Caki2 (cell line): ENCODE data around the gene OR10J4. TPM values are rescaled to one million over a fixed set of nuclear protein-coding genes. Genes with fewer than 3 reads are reported as not detected.
"Not testable (repeated sequence)": the region's sequence is repeated elsewhere in the genome, so short reads cannot be mapped to it uniquely, and the experiment has no call there.

Source experiments
- DNase-seq: peaks from one replicate; pipeline ENCODE4 v3.0.0-alpha.2; 2015; ENCODE audit warnings: low read depth
- in situ Hi-C: cut with HindIII; loops from 2 replicates; pipeline ENCODE4 v1.10.0; 2016; ENCODE audit warnings: low sequenced_read_pairs, low pct_unique_long_range_greater_than_20kb, mixed read lengths
- total RNA-seq: library from RNA; depleted of rRNA; stranded (reverse); fragments of >200 nt; shearing (Covaris generic); gene quantifications from 2 replicates; pipeline ENCODE4 v1.2.3, GENCODE V29; 2014; ENCODE audit warnings: low replicate concordance; rRNA removed

Gene OR10J4
- not detected in 2 replicates for total RNA-seq

DNA sequence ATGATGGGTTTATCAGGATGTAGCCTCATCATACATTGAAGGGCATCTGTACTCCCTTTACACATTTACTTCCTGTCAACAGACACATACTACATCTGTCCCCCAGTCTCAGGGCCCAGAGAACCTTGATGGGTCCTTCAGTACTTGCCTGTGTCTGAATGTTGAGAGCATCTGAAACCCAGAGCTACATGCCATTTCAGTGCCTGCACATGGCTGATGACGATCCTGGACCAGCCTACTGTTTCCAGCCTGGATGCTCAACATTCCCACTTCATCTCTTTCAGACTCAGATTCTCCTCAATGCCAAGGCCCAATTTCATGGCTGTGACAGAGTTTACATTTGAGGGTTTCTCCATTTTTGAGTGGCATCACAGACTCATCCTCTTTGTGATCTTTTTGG is at the start of gene OR10J4:
Gene OR10J4 (plus strand): TSS at position 301 of the 400 bp plus-strand sequence.
- no peak for DNase-seq
- in situ Hi-C loops: no loop called here

- no peak for DNase-seq
- in situ Hi-C loops: no loop called here
Measured at GRCh38 chr1:159406821-159407220, 25.2 kb upstream of the OR10J4 start.

DNA sequence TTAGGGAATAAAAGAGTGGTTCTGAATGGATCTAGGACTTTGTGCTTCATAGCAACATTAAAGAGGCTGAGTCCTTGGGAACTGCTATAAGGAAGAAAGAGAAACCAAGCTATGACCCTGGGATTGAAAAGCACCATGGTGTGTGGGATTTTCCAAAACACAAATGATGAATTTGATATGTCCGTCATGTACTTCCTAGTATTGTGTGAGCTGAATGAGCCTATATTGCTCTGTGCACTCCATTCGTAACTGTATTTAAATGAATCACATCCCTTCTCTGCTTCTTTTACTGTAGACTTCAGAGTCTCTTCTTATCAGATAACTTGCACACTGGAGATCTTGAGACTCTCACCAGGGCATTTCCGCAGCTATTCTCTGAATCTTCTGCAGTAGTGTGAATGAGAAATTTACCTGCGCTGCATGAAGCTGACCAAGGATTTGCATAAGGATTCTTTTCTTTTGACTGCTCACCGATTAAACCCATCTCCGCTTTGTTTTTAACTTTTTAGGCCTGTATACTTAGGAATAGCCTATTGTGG is 23.1 kb upstream of the OR10J4 start:
- in situ Hi-C loops: no loop called here

DNA sequence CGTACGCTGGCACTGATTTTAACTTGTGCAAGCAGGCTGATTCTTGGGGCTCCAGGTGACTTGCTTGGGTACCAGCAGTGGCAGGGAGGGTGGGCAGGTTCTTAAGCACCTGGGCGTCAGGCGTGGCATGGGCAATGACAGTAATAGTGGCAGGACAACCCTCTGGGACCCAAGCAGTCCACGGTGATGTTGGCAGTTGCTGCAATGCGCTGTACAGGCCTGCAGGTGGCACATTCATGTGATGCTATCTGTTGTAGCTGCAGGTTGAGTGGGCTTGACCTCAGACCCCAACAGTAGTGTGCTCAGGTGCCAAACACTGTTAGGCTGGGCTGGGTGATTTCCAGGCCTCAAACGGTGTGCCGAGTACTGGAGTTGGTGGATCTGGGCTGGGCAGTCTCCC is 10.2 kb upstream of the OR10J4 start:
- in situ Hi-C loops: no loop called here
- DNase-seq: no peak

More for the DNA sequence above, 23.1 kb upstream of the OR10J4 start:
- DNase-seq: no peak

DNA sequence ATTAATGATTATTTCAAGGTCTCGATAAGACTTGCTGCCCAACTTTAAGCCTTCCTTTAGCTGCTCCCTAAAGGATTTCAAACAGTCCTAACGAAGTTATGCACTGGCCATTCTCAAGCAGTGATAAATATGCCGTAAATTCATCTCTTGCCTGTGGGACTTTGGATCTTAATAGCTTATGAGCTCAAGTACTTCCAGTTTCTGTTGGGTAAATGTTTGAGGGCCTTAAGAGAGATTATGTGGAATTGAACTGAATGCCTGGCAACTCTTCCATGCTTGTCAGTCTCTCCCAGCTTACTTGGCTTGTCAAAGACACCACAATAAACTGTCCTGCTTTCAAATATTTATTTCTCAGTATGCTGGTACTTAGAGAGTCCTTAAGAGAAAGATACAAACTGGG is 3.5 kb upstream of the OR10J4 start:
- in situ Hi-C loops: no loop called here
- DNase-seq: no peak

GRCh38 chr1:159429074-159429861 is 2.7 kb upstream of the OR10J4 start:
- in situ Hi-C loops: no loop called here
- DNase-seq: peak; percentile 27

GRCh38 chr1:159430985-159431384 is 1.0 kb upstream of the OR10J4 start:
- no peak for DNase-seq
- in situ Hi-C loops: no loop called here

- no peak for DNase-seq
- in situ Hi-C loops: no loop called here
Measured at GRCh38 chr1:159436469-159436868, 4.5 kb downstream of the OR10J4 start.

DNA sequence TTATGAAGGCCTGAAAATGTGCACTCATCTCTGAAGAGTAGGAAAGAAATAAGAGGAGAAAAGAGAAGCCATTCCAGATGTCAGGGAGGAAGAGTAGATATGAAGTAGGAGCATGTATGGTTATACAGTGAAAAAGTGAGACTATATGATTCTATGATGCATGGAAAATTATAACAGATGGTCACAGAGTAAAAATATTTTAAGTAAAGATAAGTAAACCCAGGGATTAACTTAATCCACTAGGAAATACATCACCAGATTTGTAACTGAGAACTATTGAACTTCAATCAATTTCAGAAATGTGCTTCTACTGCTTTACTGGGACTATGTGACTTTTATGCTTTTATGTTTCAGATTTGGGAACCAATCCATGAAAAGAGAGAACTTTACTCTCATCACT is 7.4 kb downstream of the OR10J4 start, which contains the start of gene OR10J1:
Gene OR10J1 (plus strand): TSS at position 301 of the 400 bp plus-strand sequence. CDS start 70 bp downstream, at position 371.
- in situ Hi-C loops: no loop called here
- no peak for DNase-seq

GRCh38 chr1:159441360-159441759 is 9.4 kb downstream of the OR10J4 start:
- in situ Hi-C loops: no loop called here
- no peak for DNase-seq

DNA sequence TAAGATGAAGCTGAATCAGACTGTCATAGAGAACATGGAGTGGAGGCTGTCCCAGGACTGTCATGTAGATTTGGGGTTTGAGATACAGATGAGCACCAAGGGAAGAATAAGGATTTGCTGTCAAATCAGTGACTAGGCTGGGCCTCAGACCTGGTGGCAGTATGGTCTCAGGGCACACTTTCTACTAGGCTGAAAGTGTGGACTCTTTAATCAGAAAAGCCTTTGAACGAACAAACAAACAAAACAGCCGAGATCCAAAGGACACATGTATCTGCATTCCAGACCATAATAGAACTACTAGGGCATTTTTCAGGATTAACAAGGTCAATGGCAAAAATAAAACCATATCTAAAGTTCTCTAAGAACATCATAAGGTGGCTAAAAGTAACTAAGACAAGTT is 10.4 kb downstream of the OR10J4 start:
- in situ Hi-C loops: no loop called here
- no peak for DNase-seq

DNA sequence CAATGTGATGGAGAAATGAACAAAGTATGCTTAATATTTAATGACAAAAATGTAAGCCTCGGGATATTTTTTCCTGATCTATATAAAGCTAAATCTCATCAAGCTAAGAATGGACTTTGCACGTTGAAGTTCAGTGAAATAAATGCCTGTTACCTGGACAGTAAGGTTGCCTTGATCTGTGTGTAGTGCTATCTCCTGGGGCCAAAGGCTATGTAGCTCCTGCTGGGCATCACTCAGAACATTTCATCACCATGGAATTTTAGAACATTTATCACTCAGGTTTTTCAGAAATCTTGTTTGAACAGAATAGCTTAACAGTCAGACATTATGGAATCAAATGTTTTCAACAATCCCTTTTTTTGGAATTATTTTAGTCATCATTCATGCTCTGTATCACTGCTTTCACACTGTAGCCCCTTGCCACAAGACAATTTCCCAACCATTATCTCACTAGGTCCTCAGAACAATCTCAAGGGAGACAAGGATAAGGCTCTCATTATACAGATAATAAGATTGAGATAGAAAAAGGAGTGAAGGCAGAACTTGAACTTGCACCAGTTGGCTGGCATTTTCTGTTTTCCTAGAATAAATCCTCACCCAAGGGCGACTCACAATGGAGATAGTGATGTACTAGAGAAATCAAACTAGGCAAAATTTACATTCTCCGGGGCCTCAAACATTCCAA is 11.2 kb downstream of the OR10J4 start:
- no peak for DNase-seq
- in situ Hi-C loops: no loop called here

- in situ Hi-C loops: no loop called here
- peak; percentile 51 for DNase-seq
Measured at GRCh38 chr1:159444511-159444910, 12.5 kb downstream of the OR10J4 start.

DNA sequence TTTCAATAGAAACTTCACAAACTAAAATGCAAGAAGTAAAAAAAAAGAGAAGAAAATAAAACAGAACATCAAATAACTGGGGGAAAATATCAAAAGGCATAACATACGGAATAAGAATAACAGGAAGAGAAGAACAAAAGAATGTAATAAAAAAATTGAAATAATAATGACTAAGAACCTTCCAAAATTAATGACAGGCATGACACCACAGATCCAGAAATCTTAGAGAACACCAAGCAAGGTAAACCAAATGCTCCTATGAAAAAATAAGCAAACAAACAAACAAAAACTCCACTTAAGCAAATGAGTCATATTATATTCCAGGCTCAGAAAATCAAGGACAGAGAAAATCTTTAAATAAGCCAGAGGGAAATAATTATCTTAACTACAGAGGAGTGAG is 16.2 kb downstream of the OR10J4 start:
- in situ Hi-C loops: no loop called here
- DNase-seq: no peak

DNA sequence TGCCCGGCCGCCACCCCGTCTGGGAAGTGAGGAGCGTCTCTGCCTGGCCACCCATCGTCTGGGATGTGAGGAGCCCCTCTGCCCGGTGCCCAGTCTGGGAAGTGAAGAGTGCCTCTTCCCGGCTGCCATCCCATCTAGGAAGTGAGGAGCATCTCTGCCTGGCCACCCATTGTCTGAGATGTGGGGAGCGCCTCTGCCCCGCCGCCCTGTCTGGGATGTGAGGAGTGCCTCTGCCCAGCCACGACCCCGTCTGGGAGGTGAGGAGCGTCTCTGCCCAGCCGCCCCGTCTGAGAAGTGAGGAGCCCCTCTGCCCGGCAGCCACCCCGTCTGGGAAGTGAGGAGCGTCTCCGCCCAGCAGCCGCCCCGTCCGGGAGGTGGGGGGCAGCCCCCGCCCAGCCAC is 17.6 kb downstream of the OR10J4 start:
- DNase-seq, in situ Hi-C loops: not testable (repeated sequence)

DNA sequence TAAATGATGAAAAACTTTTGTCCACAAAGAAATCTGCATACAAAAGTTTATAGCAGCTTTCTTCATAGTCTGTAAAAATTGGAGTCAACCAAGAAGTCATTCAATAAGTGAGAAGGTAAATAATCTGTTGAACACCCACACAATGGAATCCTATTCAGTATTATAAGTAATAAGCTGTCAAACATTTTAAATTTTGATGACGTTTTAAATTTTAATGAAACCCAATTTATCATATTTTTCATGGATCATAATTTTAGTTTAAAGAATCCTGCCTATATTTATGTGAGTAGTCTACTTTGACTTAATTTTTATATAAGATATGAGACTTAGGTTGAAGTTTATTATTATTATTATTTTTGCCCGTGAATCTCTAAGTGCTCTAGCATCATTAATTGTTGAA is 27.5 kb downstream of the OR10J4 start:
- DNase-seq: no peak
- in situ Hi-C loops: no loop called here

GRCh38 chr1:159465191-159465603 is 33.2 kb downstream of the OR10J4 start:
- DNase-seq: no peak
- in situ Hi-C loops: no loop called here

- in situ Hi-C loops: no loop called here
- no peak for DNase-seq
Measured at GRCh38 chr1:159468321-159468720, 36.3 kb downstream of the OR10J4 start.

DNA sequence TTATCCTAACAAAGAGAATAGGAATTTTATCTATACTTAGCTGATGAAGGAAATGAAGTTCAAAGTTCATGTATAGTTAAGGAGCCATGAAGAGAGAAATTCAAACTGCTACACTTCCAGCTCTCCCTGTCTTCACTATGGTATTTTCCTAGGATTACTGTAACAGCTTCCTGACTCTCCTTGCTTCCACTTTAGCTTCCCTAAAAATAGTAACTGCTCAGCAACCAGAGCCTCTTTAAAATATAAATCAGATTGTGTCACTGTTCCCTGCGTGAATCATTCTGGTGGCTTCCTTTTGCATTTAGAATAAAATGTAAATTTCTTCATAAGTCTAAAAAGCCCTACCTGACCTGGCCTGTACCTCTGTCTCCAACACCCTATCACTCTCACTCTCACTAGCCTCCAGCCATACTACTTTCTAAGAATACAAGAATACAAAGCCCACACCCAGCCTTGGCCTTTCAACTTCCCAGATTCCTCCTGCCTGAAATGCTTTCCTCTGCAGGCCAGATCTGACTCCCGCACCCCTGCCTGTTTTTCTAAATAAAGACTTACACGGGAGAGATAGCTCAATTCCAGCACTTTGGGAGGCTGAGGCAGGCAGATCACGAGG is 38.0 kb downstream of the OR10J4 start:
- in situ Hi-C loops: no loop called here

More for the DNA sequence above, 38.0 kb downstream of the OR10J4 start:
- DNase-seq: no peak
